Fibroblast of lung (primary cell): ENCODE results near the gene MICALL1. TPM values are rescaled to one million over a fixed set of nuclear protein-coding genes. Genes with fewer than 3 reads are reported as not detected.

Experiments
- DNase-seq, 2 donors: peaks; one replicate each; pipeline versions ENCODE4 v3.0.0 to v3.0.0-alpha.2; 2010; ENCODE audit warnings: low read depth in 2 of 2
- H2AFZ ChIP-seq: 2 replicates; pipeline ENCODE4 v1.5.1; 2012; ENCODE audit warnings: low read length, control low read depth, inconsistent platforms
- H3K27ac ChIP-seq: 2 replicates; pipeline ENCODE4 v1.5.1; 2011; ENCODE audit warnings: low read length, control low read depth; ENCODE audit not compliant: insufficient read depth
- H3K27me3 ChIP-seq: 2 replicates; pipeline ENCODE4 v1.5.1; 2011; ENCODE audit warnings: mild to moderate bottlenecking, low read length; ENCODE audit not compliant: control insufficient read depth, insufficient read depth
- H3K36me3 ChIP-seq: 2 replicates; pipeline ENCODE4 v1.5.1; 2011; ENCODE audit warnings: low read length; ENCODE audit not compliant: control insufficient read depth, insufficient read depth
- H3K4me1 ChIP-seq: 2 replicates; pipeline ENCODE4 v1.5.1; 2011; ENCODE audit warnings: low read length; ENCODE audit not compliant: control insufficient read depth, insufficient read depth; ENCODE audit errors: extremely low read depth
- H3K4me2 ChIP-seq: 2 replicates; pipeline ENCODE4 v1.5.1; 2011; ENCODE audit warnings: low read length, control low read depth; ENCODE audit not compliant: insufficient read depth; ENCODE audit errors: extremely low read depth
- H3K4me3 ChIP-seq, 4 experiments: fragments of 200-600 bp in 1 of 4; sonication (generic) in 1 of 4; replicated peaks in 1 of 4; 2 replicates each; pipeline ENCODE4 v1.5.1; 2011 to 2016; ENCODE audit warnings: low read length in 4 of 4, low read depth in 3 of 4, mild to moderate bottlenecking in 3 of 4, control low read depth in 2 of 4, inconsistent platforms in 1 of 4, mixed read lengths in 1 of 4; ENCODE audit not compliant: insufficient read depth in 1 of 4; ENCODE audit errors: control extremely low read depth in 1 of 4
- H3K79me2 ChIP-seq: 2 replicates; pipeline ENCODE4 v1.5.1; 2012; ENCODE audit warnings: mild to moderate bottlenecking, low read length, inconsistent platforms; ENCODE audit not compliant: control insufficient read depth, insufficient read depth
- H3K9ac ChIP-seq: 2 replicates; pipeline ENCODE4 v1.5.1; 2011; ENCODE audit warnings: mild to moderate bottlenecking, low read length, control low read depth; ENCODE audit not compliant: insufficient read depth
- H3K9me3 ChIP-seq: 2 replicates; pipeline ENCODE4 v1.5.1; 2012; ENCODE audit warnings: low read depth, low read length; ENCODE audit not compliant: control insufficient read depth, insufficient read depth
- H4K20me1 ChIP-seq: 2 replicates; pipeline ENCODE4 v1.5.1; 2011; ENCODE audit warnings: low read length; ENCODE audit not compliant: control insufficient read depth, insufficient read depth; ENCODE audit errors: extremely low read depth
- CTCF ChIP-seq, 2 donors: IDR thresholded peaks in 1 of 2; conservative IDR thresholded peaks in 1 of 2; 1 replicate in 1 of 2; 2 replicates in 1 of 2; pipeline ENCODE4 v1.5.1; 2011 to 2012; ENCODE audit warnings: low read length in 2 of 2, control low read depth in 1 of 2, inconsistent platforms in 1 of 2, low read depth in 1 of 2, mild to moderate bottlenecking in 1 of 2
- EZH2 ChIP-seq: IDR thresholded peaks from 2 replicates; pipeline ENCODE4 v1.5.1; 2012; ENCODE audit warnings: low read length, control low read depth, mild to moderate bottlenecking; ENCODE audit errors: missing control alignments
- polyA plus RNA-seq, 2 donors: library from polyadenylated mRNA; depleted of rRNA in 1 of 2; stranded (reverse) in 1 of 2; unstranded in 1 of 2; fragments of >200 nt; gene quantifications; 2 replicates each; pipeline ENCODE4 v1.2.1, GENCODE V29; 2011 to 2012; ENCODE audit warnings: missing spikeins in 1 of 2
- total RNA-seq: library from RNA; depleted of rRNA; stranded (reverse); fragments of >200 nt; gene quantifications from 2 replicates; pipeline ENCODE4 v1.2.1, GENCODE V29; 2014

MICALL1 gene
- total and polyA plus RNA-seq, 2 donors (not counting 1 experiment from before 2014, with no cell fraction given): 17.2 to 19.5 TPM

GRCh38 chr22:37925767-37926166, 19.7 kb downstream of the MICALL1 start:
- H3K36me3 ChIP-seq: peaks cover 32% of the 10 kb centered on the region
- H3K79me2 ChIP-seq: no peaks in the 10 kb centered on the region
- TF ChIP-seq EZH2 (no peak), CTCF (conservative IDR thresholded peaks at IDR 0.05 in 1 of 2, IDR thresholded peaks at IDR 0.05 in 1 of 2; ENCODE audit: low read depth in 1 of 2, low read length in 2 of 2) (no peak)
- no peaks in the 10 kb centered on the region for H3K9me3 ChIP-seq
- no peak for DNase-seq
- no peak overlapping the region for H3K27ac ChIP-seq
- no peaks in the 10 kb centered on the region for H4K20me1 ChIP-seq
- H3K4me2 ChIP-seq: no peak overlapping the region
- H3K9ac ChIP-seq: no peak overlapping the region
- peaks cover 8% of the 10 kb centered on the region for H3K4me1 ChIP-seq
- no peak overlapping the region for H3K4me3 ChIP-seq
- no peaks in the 10 kb centered on the region for H3K27me3 ChIP-seq
- no peak overlapping the region for H2AFZ ChIP-seq

DNA sequence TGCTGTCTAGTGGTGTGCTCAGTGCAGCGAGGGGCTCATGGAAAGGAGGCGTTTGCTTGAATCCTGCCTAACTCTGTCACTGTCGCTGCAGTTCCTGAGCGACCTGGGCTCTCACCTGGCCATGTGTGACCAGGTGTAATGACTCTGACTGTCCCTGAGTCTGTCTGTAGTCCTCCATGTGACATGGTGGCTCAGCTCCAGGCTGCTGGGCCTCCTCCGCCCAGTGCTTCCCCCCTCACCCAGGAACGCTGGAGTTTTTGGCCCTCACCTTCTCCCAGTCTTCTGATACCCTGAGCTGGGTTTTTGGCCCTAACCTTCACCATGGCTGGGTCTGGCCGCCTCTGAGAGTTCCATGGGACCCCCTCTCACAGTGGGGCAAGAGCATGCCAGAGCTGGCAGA, 20.3 kb downstream of the MICALL1 start:
- Histone ChIP-seq H2AFZ (no peak overlapping the region), H3K36me3 (peaks cover 32% of the 10 kb centered on the region), H3K79me2 (no peaks in the 10 kb centered on the region), H3K9me3 (no peaks in the 10 kb centered on the region), H3K4me1 (peaks cover 11% of the 10 kb centered on the region), H3K9ac (no peak overlapping the region), H3K4me3 (no peak overlapping the region), H3K27me3 (no peaks in the 10 kb centered on the region), H4K20me1 (no peaks in the 10 kb centered on the region), H3K27ac (no peak overlapping the region), H3K4me2 (no peak overlapping the region)
- TF ChIP-seq CTCF (conservative IDR thresholded peaks at IDR 0.05 in 1 of 2, IDR thresholded peaks at IDR 0.05 in 1 of 2; ENCODE audit: low read depth in 1 of 2, low read length in 2 of 2) (no peak), EZH2 (no peak)
- DNase-seq: no peak

DNA sequence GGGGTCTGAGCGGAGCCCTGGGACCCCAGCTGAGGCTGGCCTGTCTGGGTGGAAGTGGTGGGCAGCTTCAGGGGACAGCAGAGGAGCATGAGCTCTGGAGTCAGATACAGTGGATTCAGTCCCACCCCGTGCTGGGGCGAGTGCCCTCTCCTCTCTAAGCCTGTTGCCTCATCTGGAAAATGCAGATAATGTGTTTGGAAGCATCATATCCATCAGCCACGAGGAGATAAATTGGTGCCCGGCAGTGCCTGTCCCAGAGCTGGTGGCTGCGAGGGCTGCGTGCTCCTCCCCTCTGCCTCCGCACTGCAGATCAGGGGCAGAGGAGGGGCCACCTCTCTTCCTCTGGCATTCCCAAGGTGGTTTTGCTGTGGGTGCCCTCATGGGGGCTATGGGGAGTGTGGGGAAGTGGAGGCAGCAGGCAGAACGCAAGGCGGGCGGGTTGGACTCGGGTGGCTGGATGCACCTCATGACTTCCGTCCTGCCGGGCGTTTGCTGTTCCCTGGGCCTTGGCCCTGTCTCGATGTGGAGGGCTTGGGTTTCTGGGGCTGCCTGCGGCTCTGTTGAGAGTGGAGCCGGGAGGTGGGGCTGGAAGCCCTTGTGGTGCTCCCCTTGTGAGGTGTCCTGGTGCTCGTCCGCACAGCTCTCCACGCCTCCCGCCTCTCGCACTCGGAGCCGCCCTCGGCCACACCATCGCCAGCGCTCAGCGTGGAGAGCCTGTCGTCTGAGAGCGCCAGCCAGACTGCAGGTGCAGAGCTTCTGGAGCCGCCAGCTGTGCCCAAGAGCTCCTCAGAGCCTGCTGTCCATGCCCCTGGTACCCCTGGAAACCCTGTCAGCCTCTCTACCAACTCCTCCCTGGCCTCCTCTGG, 20.9 kb downstream of the MICALL1 start:
- TF ChIP-seq CTCF (conservative IDR thresholded peaks at IDR 0.05 in 1 of 2, IDR thresholded peaks at IDR 0.05 in 1 of 2; ENCODE audit: low read depth in 1 of 2, low read length in 2 of 2) (no peak), EZH2 (no peak)

More for the DNA sequence above, 20.9 kb downstream of the MICALL1 start:
- no peak for DNase-seq
- no peaks in the 10 kb centered on the region for H3K79me2 ChIP-seq
- peaks cover 32% of the 10 kb centered on the region for H3K36me3 ChIP-seq
- H4K20me1 ChIP-seq: no peaks in the 10 kb centered on the region
- H2AFZ ChIP-seq: no peak overlapping the region
- H3K4me2 ChIP-seq: no peak overlapping the region
- H3K4me1 ChIP-seq: peaks cover 12% of the 10 kb centered on the region
- no peaks in the 10 kb centered on the region for H3K27me3 ChIP-seq
- H3K9ac ChIP-seq: no peak overlapping the region
- no peak overlapping the region for H3K4me3 ChIP-seq
- no peaks in the 10 kb centered on the region for H3K9me3 ChIP-seq
- no peak overlapping the region for H3K27ac ChIP-seq
